ENCODE data around the gene LGI4.

GRCh38 chr19:35105047-35105410, 29.8 kb downstream of the LGI4 start:
- no peak for TF ChIP-seq POLR2A (IDR thresholded peaks at IDR 0.05)
- no peak for TF ChIP-seq CTCF (IDR thresholded peaks at IDR 0.05 in 4 of 5, conservative IDR thresholded peaks at IDR 0.05 in 1 of 5)

Measured in gastrocnemius medialis (tissue), 4 donors.